ENCODE measurements around the gene LPP.

LPP gene

DNA sequence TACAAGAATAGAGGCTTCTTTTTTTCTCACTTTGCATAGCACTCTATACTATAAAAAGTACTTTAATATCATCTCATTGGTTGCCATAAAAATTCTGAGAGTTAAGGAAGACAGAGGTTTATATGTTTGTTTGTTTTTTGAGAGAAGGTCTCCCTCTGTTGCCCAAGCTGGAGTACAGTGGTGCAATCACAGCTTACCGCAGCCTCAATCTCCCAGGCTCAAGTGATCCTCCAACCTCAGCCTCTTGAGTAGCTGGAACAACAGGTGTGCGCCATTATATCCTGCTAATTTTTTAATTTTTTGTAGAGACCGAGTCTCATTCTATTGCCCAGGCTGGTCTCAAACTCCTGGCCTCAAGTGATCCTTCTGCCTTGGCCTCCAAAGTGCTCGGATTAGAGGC, 250.2 kb downstream of the LPP start:
- TF ChIP-seq, protein P1, sequence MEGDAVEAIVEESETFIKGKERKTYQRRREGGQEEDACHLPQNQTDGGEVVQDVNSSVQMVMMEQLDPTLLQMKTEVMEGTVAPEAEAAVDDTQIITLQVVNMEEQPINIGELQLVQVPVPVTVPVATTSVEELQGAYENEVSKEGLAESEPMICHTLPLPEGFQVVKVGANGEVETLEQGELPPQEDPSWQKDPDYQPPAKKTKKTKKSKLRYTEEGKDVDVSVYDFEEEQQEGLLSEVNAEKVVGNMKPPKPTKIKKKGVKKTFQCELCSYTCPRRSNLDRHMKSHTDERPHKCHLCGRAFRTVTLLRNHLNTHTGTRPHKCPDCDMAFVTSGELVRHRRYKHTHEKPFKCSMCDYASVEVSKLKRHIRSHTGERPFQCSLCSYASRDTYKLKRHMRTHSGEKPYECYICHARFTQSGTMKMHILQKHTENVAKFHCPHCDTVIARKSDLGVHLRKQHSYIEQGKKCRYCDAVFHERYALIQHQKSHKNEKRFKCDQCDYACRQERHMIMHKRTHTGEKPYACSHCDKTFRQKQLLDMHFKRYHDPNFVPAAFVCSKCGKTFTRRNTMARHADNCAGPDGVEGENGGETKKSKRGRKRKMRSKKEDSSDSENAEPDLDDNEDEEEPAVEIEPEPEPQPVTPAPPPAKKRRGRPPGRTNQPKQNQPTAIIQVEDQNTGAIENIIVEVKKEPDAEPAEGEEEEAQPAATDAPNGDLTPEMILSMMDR (conservative IDR thresholded peaks at IDR 0.05; ENCODE audit: low read depth): no peak
- no peak overlapping the region for H3K27ac ChIP-seq
- DNase-seq (ENCODE audit: low spot score): no peak
- ChIA-PET CTCF (interaction anchor here (0.6 to 0.7 kb wide), 2 partner anchors 553 to 663 kb away, joined by 3 to 4 read pairs; no protein-coding TSS in a partner anchor), POLR2A (ENCODE audit: low non-redundant PET) (no interaction called here)

GRCh38 chr3:188404701-188405100, 250.7 kb downstream of the LPP start:
- ChIA-PET POLR2A (ENCODE audit: low non-redundant PET) (interaction anchor here (0.5 kb wide), 1 partner anchor 479 kb away, joined by 3 read pairs; no protein-coding TSS in a partner anchor), CTCF (no interaction called here)
- no peak overlapping the region for H3K27ac ChIP-seq
- TF ChIP-seq, protein P1 (conservative IDR thresholded peaks at IDR 0.05; ENCODE audit: low read depth): no peak
- DNase-seq (ENCODE audit: low spot score): no peak

DNA sequence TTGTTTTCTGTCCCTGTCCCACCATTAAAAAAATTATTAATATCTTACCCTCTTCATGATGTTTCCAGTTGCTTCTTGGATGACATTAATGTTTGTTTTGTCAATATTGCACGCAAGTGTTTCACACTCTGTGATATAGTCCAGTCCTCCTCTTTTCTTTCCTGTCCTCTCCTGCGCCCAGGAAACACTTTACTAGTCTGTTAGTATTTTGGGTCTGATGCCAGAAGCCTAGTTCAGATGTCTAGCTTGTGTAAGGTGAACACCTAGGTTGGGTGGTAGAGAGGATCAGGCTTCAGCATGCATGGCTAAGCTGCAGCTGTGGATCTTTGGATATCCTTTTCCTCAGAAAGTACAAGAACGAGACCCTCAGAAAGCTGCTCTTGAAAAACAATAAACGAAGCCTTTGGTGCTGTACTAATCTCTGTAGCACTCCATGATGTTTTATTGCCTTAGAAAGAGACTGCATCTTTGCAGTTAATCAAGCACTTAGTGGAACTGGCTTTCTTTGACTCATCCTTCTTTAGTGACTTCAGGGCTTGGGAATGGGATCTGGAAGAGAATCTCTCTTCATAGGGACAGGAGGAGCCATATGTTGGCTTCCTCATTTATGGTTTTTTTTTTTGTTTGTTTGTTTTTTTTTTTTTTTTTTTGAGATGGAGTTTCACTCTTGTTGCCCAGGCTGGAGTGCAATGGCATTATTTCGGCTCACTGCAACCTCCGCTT, 253.4 kb downstream of the LPP start:
- POLR2A ChIA-PET (ENCODE audit: low non-redundant PET): no interaction called here
- TF ChIP-seq, protein P1 (conservative IDR thresholded peaks at IDR 0.05; ENCODE audit: low read depth): no peak
- no peak overlapping the region for H3K27ac ChIP-seq
- DNase-seq (ENCODE audit: low spot score): no peak
- CTCF ChIA-PET: interaction anchor here (0.6 kb wide), 1 partner anchor 1267 kb away, joined by 3 read pairs; no protein-coding TSS in a partner anchor

- DNase-seq (ENCODE audit: low spot score): no peak
- ChIA-PET POLR2A (ENCODE audit: low non-redundant PET) (no interaction called here), CTCF (interaction anchor here (1.3 kb wide), 1 partner anchor 9 kb away, joined by 3 read pairs; no protein-coding TSS in a partner anchor)
- TF ChIP-seq, protein P1 (conservative IDR thresholded peaks at IDR 0.05; ENCODE audit: low read depth): no peak
- H3K27ac ChIP-seq: no peak overlapping the region
Observed at GRCh38 chr3:188408831-188409230, 254.9 kb downstream of the LPP start.

GRCh38 chr3:188411750-188412149, 257.8 kb downstream of the LPP start:
- TF ChIP-seq, protein P1 (conservative IDR thresholded peaks at IDR 0.05; ENCODE audit: low read depth): no peak
- ChIA-PET CTCF (no interaction called here), POLR2A (ENCODE audit: low non-redundant PET) (no interaction called here)
- no peak overlapping the region for H3K27ac ChIP-seq
- DNase-seq (ENCODE audit: low spot score): no peak

GRCh38 chr3:188415196-188415595, 261.2 kb downstream of the LPP start:
- H3K27ac ChIP-seq: no peak overlapping the region
- POLR2A ChIA-PET (ENCODE audit: low non-redundant PET): no interaction called here
- DNase-seq (ENCODE audit: low spot score): no peak
- TF ChIP-seq, protein P1 (conservative IDR thresholded peaks at IDR 0.05; ENCODE audit: low read depth): no peak
- CTCF ChIA-PET: no interaction called here
